ENCODE results near the gene HOXD8.

HOXD8 gene

GRCh38 chr2:176103742-176104315 is 25.7 kb upstream of the HOXD8 start:
- DNase-seq, result no peak

DNA sequence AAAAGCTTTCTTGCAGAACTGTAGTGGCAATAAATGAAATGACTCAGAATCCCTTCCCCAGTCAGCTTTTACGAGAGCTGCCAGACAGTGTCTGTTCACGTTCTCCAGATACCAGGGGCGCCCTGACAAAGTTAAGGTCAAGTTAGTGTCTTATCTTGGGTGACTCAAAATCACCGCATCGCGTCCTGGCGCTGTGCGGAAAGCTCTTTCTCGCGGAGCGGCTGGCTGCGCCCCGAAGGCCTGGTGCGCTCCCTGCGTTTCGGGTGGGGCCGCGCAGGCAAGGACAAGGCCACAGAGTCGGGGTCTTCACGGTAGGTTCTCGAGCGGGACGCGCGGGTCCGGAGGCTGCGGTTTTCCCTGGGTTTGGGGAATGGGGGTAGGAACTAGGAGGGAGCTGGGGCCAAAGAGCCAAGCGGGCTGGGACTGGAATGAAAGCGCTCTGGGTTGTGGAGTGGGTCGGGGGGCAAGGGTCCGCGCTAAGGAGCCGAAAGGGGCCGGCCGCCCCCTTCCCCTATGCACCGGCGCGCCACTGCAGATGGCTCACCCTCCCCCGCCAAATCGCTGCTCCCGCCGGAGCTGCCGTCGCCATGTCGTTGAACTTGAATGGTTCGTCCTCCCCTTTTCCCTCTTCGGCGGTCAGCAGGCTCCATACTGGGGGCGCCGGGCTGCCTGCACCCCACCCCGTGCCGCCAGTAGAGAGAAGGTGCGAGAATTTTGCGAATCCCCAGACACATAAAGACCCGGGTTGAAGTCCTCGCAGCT is 25.0 kb upstream of the HOXD8 start:
- no peak for DNase-seq

- DNase-seq, result no peak
Measured at GRCh38 chr2:176105078-176105729, 24.3 kb upstream of the HOXD8 start.

DNA sequence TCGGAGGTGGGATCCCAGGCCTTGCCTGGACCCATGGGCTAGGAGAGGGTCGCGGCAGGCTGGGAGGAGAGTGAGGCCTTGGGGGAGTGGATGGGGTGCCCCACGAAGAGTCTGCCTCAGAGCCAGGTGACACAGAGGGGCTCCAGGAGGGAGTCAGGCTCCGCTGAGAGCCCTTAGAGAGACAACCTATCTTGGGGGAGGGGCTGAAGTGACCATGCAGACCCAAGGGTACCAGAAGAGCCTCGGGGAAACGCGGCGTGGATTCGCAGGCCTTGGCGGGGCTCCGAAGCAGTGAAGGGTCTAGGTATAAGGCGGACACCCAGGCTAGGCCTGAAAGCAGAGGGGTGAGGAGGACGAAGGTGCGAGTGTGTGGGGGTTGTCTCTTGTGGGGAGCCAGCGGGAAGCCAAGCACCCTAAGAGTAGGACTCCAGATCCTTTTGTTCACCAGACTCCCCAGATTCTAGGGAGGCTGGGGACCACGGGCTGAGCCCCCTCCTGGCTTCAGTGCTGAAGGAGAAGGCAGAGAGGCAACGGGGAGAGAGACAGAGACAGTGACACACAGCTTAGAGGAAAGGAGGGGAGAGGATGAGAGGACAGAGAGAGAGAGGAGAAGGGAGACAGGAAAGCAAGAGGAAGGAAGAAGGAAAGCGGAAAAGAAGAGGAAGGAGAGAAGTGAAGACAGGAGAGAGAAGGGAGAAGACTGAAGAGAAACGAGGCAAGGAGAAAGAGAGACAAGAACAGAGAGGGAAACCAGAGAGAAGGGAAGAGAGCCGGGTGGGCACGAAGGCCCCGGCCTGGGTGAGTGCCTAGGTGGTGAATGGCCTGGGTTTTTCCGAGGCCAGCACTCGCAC is 23.6 kb upstream of the HOXD8 start:
- DNase-seq, result no peak

DNA sequence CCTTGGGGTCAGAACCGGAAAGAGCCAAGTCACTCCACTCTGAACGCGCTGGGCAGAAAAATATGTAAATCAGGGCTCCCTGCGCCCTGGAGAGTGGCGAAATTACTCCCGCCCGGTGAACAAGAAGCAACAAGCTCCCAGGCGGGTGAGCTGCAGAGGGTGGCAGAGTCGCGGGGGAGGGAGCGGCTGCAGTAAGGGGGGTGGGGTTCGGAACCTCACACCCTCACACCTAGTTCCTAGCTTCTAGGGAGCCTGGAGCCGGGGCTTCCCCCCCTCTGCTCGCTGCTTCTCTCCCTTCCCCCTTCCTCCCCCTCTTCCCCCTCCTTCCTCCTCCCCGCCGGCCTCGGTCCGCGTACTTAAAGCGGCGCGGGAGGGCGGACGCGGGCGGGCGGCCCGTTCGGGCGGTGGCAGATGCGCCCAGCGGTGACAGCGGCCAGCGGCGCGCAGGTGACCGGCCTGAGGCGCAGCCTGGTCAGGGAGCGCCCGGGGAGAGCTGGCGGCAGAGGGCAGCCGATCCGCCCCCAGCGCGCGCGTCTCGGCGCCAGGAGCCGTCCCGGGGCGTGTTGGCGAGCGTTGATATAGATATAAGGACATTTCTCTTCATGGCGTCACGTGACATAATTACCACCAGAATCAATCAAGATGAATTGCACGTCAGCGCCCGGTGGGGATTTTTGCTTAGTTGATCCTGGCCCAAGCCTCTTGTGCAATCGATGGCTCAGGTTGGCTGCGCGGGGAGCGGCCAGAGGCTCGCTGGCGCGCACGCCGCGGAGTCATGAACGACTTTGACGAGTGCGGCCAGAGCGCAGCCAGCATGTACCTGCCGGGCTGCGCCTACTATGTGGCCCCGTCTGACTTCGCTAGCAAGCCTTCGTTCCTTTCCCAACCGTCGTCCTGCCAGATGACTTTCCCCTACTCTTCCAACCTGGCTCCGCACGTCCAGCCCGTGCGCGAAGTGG is 22.6 kb upstream of the HOXD8 start, which contains the start of gene HOXD11:
HOXD11 (plus strand) TSS at position 700 of the 959 bp plus-strand sequence; CDS start at position 776, 76 bp downstream.
- DNase-seq, result no peak

- DNase-seq, result no peak
Measured at GRCh38 chr2:176107731-176108181, 21.7 kb upstream of the HOXD8 start.

DNA sequence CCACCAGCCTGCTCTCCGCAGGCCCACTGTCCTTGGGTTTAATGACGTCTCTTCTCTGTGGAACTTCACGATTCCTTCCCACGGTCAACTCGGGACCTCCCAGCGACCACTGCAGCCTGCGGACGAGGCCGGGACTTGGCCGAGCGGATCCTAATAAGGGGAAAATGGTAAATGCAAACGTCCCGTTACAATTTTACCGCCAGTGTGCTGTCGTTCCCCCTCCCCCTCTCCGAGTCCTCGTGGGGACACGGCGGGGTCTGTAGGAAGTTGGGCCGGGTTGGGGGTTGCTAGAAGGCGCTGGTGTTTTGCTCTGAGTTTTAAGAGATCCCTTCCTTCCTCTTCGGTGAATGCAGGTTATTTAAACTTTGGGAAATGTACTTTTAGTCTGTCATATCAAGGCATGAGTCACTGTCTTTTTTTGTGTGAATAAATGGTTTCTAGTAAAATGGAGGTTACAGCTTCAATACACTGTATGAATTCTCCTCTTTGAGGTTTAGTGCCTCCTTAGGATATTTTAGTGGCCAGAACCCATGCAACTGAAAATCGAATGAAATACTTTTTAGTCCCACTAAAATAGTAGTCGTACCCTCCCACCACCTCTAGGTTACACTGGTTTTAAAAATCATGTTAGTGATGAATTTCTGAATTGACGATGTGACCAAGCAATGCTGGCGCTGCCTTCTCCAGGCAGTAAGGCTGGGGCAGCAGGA is 20.2 kb upstream of the HOXD8 start:
- no peak for DNase-seq

DNA sequence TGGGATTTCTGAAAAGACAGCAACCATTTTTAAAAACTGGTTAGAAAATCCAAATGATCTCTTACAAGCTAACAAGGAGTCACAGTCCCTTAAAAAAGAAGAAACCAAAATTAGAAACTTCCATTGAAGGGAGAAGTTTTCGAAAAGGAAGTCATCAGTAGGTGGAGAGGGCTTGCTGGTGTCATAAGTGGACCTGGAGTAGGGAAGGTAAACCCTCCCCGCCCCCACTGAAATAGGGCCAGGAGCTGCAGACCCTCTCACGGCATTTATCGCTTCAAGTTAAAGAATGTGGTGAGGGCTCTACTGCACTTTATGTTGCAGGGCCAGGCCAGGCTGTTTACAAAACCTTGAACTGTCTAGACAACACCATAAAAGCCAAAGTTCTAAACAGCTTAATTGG is 19.6 kb upstream of the HOXD8 start:
- DNase-seq, result no peak

GRCh38 chr2:176110415-176111308 is 18.8 kb upstream of the HOXD8 start:
- no peak for DNase-seq

DNA sequence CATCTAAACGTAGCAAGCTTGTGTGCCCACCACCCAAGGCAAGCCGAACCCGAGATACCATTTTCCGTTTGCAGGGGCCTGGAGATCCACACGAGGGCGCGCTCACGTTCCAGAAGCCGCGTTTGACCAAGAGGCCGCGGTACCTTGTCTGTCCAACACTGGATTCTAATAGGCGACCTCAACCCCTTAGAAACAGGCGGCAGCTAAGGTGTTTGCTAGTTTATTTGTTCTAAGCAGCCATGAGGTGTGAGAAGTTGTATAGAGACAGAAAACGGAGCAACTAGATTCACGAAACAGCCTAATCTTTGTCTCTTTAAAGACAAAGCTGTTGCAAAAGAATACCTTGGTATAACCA is 18.2 kb upstream of the HOXD8 start:
- no peak for DNase-seq

DNA sequence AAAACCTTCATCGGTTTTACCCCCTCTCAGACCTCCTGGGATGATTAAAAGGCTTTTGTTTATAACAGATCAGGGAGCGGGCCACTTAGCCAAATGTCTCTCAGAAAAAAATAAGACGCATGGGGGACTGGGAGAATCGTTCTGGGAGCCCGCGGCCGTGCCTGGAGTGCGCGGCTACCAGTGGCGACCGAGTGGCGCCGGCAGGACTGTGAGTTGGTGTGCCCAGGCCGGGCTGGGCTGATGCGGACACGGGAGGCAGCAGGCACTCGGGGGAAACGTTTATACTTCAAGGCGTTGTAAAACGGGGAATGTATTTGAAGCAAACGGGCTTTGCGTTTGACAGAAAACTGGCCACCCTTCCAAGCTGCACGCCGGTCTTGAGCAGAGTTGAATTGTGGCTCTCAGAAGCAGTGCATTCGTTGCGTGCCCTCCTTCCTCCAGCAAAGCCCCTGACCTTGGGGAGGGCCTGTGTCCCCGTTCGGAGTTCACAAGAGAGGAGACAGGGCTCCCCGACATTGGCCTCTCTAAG is 17.6 kb upstream of the HOXD8 start:
- no peak for DNase-seq

DNA sequence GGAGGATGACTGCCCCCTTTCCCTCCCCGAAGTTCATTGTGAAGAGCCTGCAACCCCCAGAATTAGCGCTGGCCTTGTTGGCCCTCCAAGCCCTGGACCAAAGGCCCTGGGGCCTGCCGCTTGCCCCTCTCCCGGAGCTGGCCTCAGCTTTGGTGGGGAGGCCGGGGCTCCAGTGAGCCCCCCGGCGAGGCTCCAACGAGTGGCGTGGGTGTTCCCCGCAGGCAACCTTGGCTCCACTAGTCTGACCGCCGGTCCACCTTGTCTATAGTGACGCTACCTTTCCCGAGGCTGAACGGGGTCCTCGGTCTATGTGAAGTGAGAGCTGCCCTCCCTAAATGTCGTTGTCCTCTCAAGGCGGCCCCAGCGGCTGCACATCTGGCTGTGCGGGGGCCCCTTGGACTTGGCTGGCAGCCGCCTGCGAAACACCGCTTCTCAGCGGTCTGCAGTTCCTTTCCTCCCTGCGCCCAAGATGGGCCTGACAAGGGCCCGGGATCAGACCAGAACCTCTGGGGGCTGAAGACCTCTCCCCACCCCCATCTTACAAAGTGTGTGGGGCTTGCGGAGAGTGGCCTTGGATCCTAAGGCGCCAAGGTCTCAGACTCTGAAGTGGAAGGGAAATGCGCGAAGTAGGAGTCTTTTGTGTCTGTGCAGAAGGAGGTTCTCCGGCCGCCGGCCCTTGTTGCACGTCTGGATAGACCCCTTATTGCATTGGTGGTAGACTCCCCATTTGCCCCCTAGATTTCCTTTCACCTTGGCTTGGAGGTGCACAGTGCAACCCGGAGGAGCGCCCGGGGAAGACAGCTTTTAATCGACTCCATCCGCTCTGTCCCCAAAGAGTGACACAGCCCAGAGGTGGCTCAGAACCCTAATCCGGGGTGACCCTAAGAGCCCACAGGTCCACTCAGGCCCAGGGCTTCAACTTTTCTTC is 16.9 kb upstream of the HOXD8 start:
- no peak for DNase-seq

- DNase-seq, result no peak
Measured at GRCh38 chr2:176114120-176114929, 15.2 kb upstream of the HOXD8 start.

DNA sequence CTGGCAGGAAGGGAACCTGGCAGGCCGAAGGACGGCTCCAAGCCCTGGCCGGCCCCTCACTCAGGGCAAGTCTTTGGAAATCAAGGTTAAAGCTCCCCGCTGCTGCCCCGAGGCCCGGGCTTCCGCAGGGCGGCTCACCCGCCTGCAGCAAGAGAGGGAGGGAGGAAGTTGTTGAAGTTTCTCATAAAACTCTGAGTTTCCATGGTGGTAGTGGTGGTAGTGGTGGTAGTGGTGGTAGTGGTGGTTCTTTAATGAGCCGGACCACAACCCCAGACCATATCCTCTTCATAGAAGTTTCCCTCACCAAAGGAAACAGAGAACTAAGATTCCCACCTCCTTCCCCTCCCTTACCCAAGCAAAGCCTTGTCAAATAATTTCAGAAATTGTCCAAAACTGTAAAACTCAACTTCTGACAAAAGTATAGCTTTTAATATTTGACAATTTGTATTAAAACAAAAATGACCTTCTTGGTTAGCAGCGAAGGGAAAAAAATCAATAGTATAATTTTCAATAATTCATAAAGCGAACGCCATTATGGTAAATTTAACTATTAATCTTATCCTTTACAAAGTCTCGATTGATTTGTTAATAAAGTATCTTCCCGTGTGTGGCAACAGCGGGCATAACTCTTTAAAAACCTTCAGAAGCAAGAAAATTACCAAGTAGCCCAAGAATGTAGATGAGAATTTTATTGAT is 14.4 kb upstream of the HOXD8 start:
- no peak for DNase-seq

GRCh38 chr2:176115883-176116813 is 13.4 kb upstream of the HOXD8 start, which contains the start of gene HOXD10:
Gene HOXD10 (plus strand): TSS chr2:176116778. CDS start chr2:176116834, 56 bp downstream.
- DNase-seq, result no peak
